NCI-H2227 (cell line): ENCODE data around the gene NELFB.

Source experiments
- DNase-seq: peaks from one replicate; lab custom pipeline; 2025; ENCODE audit not compliant: unreplicated experiment; lab: John Stamatoyannopoulos, UW

Gene NELFB

GRCh38 chr9:137302449-137303150 is 47.5 kb downstream of the NELFB start:
- no peak for DNase-seq

GRCh38 chr9:137303151-137303892 is 48.2 kb downstream of the NELFB start:
- no peak for DNase-seq

GRCh38 chr9:137303893-137304382 is 48.8 kb downstream of the NELFB start:
- DNase-seq: no peak

DNA sequence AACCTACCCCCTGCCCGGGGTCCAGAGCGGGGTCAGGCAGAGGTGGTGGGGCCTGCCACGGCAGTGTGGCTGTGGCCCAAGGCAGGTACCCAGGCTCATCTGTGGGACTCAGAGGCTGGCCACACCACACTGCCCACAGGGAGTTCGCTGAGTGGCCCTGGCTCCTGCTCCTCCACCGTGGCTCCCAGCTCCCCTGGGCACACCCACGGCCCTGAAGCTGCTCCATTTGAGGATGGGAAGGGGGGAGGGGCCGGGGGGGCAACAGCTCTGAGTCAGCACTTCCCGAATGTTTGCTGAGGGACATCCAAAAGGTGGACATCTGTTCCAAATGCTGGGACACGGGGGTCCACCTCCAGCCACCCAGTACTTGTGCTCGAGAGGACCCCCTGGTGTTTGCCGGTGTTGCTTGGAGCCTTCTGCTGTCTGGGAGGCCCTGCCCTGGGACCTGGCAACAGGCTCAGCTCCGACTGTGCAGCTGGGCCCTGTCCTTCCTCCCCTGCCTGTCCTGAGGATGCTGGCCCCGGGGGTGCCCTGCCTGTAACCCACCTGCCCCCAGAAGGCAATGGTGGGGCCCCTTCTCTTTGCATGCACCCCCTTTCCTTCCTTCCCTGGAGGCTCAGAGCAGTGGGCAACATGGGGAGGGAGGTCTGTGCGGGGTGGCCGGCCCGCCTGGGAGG is 49.4 kb downstream of the NELFB start:
- no peak for DNase-seq

DNA sequence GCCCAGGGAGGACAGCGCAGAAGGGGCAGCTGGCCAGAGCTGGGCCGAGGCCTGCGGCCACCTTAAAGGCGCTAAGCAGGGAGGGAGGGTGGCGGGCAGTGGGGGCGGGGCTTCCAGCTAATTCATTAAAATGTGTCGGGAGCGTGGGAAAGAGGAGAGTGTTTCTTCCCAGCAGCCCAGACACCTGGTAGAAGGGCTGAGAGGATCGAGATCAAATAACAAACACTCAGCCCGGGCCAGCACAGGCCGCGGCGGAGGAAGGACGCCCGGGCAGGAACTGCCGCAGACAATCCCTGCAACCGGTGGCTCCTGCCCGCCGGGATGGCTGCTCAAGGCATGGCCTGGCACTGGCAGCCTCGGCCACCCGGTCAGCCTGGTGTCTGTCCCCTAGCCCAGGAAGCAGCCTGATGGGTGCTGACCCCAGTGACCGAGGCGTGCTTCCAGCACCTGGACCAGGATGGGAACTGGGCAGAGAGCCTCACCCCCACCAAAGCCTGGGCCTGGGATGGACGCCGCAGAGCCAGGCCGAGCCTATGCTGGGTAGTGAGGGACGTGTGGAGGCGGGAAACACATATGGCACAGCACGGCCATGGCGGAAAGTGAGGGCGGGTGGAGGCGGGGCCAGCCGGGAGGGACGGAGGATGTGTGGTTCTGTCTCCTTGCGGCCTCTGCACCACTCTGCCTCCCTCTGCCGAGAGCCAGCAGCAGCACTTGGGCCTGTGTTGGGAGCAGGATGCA is 50.1 kb downstream of the NELFB start:
- DNase-seq: no peak

GRCh38 chr9:137305798-137306065 is 50.6 kb downstream of the NELFB start:
- DNase-seq: no peak

DNA sequence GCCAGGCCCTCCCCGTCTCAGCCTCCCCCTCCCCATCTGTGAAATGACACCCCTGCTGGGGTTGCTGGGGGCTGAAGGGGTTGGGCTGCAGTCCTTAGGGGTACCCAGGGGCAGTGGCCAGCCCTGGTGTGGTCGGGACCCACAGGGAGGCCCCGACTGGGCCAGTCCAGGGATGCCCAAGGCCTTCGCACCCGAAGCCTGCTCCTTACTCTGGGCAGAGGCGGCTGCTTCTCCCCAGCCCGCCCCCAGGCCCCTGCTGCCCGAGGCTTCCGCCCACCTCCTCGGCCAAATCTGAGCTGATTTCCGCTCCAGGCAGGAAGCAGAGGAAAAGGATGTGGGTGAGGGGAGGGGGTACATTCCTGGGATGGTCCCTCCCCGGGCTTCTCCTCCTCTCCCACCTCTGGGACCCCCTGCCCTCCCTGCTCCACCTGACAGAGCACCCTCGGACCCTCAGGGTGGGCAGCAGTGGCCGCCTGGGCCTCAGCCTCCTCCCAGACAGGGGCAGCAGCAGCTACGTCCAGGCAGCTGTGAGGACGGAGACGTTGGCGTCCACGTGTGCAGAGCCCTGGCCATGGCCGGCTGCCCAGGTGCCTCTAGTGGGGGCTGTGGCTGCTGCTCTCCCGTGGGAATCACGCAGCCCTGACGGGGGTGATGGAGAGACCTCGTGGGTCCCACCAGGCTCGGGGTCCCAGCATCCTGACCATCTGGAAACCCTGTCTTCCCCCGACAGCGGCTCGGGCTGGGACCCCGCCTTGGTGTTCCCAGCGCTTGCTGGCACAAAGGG is 51.1 kb downstream of the NELFB start:
- DNase-seq: no peak

DNA sequence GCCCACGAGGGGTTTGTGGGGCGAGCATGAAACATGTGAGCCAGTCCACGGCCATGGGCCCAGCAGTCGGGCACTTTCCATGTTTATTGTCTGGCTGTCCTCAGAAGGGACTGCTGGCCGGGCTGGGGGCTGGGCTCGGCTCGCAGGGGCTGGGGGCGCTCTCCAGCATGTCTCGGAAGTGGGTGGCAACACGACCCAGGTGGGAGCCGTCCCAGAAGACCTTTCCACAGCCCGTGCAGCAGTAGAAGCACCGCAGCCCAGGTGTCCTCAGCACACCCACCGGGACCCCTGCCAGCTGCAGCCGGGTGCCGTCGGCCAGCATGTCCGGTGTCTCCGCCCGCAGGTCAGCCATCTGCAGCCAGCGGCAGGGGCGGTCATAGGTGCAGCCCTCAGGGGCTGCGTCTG is 51.7 kb downstream of the NELFB start:
- no peak for DNase-seq

- DNase-seq: no peak
Observed at GRCh38 chr9:137307255-137308056, 52.3 kb downstream of the NELFB start.

DNA sequence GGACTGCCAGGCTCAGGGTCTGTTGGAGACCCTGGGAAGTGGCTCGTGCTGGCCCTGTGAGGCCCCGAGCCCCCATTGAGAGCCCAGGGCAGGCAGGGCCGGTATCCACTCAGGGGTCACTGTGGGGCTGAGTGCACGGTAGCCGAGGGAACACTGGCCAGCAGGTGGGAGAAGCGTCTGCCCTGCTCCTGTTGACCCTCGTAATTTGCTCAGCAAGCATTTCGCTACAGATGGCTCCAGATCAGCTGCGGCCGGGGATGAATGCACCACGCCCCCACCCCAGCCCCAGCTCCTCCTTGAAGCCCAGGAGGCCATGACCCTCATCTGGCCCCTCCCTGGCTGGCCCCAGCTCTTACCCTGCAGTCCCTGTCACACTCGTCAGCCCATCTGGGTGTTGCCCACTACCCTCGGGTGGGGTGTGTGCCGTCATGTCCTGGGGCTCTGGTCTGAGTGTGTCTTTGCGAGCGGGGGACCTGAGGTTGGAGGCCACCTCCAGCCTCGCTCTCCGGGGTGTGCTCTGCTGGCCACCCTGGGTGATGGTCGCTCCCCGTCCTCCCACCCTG is 53.0 kb downstream of the NELFB start:
- DNase-seq: peak; percentile 43

DNA sequence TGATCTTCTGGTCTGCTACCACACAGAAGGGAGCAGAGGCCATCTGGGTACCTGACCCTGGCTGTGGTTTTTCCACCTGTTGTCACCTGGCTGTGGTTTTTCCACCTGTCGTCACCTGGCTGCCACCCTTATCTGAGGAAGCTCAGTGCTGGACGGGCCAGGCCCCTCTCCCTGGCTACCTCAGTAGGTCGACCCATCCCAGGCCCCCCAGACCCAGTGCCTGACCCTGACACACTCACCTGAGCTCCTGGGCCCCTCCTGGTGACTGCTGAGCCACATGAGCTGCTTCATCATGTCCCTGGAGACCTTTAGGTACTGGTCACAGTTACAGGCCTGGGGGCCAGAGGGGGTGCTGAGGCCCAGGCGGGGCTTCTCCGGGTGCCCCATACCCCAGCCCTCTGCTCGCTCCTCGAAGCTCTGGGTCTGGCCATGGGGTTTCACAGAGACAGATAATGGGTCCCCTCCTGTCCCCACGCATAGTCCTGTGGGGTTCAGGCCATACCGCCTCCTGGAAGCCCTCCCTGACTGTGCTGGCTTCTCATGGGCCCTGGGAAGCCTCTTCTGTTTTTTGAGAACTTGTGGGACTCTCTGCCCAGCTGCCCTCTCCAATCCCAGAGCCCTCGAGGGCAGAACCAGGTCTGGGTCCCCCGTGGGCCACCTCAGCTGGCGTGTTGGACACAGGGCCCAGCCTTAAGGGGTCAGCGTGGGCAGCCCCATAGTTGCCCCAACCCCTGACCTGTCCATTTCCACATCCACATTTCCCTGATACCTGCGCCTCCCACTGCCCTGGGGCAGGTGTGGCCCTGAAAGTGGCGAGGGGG is 54.5 kb downstream of the NELFB start:
- DNase-seq: no peak

- no peak for DNase-seq
Observed at GRCh38 chr9:137310189-137311052, 55.3 kb downstream of the NELFB start.

GRCh38 chr9:137311171-137311985 is 56.3 kb downstream of the NELFB start:
- DNase-seq: no peak

- DNase-seq: no peak
Observed at GRCh38 chr9:137311986-137312851, 57.1 kb downstream of the NELFB start.

DNA sequence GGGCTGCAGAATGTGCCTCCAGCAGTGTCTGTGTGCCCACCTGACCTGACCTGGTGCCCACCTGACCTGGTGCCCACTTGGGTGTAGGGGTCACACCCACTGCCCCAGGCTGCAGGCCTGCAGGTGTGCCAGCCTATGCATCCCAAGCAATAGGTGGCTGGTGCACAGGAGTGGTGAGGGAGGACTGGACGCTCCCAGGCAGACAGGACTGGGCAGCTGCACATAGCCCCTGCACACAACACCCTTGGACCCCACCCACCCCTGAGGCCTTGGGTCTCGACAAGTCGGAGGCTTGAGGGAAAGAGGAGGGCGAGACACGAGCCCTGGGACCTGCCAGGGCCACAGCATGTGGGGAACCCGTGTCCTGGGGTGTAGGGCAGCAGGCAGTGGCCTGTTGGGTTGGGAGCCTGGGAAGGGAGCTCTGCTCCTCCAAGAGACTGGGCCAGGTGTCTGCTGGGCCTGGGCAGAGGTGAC is 57.8 kb downstream of the NELFB start:
- DNase-seq: no peak
